Activated naive CD4-positive, alpha-beta T cell treated with anti-CD3 and anti-CD28 coated beads, Interleukin-2, amount 10 ng/mL, durations not matched to agents 5 hours and 36 hours (primary cell): ENCODE measurements around the gene FUT8. TPM values are rescaled to one million over a fixed set of nuclear protein-coding genes. Genes with fewer than 3 reads are reported as not detected.

Experiments
- microRNA-seq: library from miRNA; unstranded; fragments of <30 nt; microRNA quantifications from one replicate; pipeline ENCODE4 v1.2.0, GENCODE V29; 2022; ENCODE audit warnings: borderline microRNAs expressed, borderline replicate concordance
- total RNA-seq, 2 experiments: library from RNA; stranded (reverse); gene quantifications; one replicate each; pipeline ENCODE4 v1.2.3, GENCODE V29; 2021

FUT8 gene
- 10 to 100 TPM; 70.7 to 72.2 TPM for total RNA-seq

DNA sequence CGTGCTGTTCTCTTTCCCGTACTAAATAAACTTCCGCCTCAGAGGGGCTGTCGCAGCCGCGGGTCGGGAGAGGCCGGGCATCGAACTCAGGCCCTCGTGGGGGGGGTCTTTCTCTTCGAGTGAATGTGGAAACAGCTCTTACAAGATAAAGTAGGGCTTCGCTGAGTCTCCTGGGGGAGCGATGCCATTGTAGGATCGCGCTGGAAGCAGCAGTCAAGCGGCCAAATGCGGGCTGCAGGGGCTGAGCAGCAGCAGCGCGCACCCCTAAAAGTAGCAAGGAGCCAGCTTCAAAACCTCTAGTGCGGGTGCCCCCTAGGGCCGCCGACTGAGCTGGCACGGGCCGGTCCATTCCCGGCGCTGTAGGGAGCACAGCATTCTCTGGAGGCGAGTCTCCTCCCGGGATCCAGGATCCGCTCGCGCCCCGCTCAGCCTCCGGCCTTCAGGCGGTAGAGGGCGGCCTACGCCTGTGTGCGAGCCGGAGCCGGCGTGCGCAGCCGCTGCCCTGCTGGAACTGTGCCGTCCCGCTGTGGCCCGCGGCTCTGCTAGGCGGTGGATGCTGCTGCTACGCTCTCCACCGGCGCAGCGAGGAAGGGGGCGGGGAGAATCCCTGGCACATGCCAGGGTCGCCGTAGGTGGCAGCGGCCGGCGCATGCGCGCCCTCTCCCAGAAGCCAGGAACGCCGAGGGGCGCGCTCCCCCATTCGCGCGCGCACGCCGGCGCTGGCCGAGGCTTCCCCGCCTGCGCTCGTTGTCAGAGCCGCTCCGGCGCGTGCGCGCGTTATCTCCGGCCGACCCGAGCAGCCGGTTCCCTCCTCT is at the start of gene FUT8:
TSS of gene FUT8 (plus strand) at position 699 of the 815 bp plus-strand sequence. CDS start 148,834 bp downstream, outside the sequence.

Small RNAs within 50 kb of the gene (microRNA-seq; reads per million reads assigned to microRNA genes)
- gene MIR625: 0.83 reads per million
